Islet of Langerhans (tissue), 1 donor: ENCODE data around the gene POLQ.
"Not testable (repeated sequence)": the region's sequence is repeated elsewhere in the genome, so short reads cannot be mapped to it uniquely, and the experiment has no call there.

Source experiments
- FAIRE-seq: peaks from one replicate; lab custom pipeline; 2011; peaks lifted over from hg19 to GRCh38; lab: Jason Lieb, UNC

Gene POLQ

DNA sequence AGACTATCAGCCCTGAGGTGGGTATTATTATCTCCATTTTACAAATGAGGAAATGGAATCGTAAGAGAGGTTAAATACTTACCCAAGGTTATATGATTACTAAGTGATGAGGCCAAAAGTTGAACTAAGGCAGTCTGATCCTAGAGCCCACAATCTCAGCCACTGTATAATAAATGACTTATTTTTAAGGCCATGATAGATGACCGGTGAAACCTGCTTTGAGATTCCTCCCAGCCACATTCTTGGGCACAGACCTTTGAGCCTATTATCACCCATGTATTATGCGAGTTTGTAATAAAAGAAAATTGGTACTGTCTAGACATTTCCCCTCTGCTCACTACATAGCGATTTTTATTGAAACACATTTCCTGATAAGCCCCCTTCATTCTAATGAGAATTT lies 37.4 kb downstream of the POLQ start:
- FAIRE-seq = no peak

DNA sequence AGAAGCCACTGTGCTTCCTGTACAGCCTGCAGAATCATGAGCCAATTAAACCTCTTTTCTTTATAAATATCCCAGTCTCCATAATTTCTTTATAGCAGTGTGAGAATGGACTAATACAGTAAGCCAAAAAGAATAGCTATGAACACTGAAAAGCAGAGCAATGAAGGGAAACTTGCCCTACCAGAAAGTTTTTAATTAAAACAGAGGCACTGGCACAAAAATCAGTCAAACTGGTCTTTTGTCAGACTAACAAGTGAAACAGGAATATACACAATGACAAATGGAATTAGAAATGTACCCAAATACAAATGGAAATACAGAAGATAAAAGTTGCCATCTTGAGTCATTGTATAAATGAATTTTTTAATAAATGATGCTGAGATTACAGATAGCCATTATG lies 40.5 kb downstream of the POLQ start:
- no peak for FAIRE-seq

DNA sequence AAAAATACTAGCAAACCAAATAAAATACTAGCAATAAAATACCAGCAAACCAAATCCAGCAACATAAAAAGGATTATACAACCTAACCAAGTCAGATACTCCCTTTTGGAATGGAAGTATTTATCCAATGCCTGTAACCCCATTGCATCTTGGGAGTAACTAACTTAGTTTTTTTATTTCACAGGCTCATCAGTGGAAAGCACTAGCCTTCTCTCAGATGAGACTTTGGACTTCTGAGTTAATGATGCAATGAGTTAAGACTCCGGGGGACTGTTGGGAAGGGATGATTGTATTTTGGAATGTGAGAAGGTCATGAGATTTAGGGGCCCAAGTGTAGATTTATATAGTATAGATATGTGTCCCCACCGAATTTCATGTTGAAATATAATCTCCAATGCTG lies 41.2 kb downstream of the POLQ start:
- no peak for FAIRE-seq

DNA sequence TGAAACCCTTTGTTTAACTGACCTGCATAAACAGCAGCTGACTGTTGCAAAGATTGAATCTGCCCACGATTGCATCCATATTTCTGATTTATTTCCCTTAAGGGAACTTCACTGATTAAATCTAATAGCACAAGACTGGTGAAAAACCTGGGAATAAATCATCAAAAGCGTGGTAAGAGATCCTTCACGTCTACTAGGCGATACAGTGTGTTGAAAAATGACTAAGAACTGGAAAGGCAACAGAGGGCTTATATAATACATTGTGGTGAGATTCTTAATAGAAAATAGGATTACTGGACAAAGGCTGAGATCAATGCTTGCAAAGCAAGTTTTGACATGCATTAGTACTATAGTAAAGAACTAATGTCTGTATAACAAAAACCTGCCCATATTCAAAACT lies 49.0 kb downstream of the POLQ start:
- FAIRE-seq = no peak

DNA sequence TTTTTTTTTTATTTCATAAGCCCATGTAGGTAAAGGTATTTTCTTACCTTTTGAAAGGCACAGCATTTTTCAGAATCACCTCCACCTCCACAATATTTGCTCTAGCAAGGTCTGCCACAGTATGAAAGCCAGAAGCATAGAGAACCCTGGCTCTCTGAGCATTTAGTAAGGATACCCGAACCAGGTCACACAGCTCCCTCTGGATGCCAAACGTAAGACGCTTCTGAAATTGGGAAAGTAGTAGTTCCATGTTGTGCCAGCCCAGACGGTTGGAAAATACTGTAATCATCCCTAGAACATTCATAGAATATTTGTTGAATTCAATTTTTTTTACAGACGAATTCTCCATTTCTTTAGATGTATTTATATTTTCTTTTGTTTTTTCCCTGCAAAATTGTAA lies 52.4 kb downstream of the POLQ start:
- no peak for FAIRE-seq

DNA sequence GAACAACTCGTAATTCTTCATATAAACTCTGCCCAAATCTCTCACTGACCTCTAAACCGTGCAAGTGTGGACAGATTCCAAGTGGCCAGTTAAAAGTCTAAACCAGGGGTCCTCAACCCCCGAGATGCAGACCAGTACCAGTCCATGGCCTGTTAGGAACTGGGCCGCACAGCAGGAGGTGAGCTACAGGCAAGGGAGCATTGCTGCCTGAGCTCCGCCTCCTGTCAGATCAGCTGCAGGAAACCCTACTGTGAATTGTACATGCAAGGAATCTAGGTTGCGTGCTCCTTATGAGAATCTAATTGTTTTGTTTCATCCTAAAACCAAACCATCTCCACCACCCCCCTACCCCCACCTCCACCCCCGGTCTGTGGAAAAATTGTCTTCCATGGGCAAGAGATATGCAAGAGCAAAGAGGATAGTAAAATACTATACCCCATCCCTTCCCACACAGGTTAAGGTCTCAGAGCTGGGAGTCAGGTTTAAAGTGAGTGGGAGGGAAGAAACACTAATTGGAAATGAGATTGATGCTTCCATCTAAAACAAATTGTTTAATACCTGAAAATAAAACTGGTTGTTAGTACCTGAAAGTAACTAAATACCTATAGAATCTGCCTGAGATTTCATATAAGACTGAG lies 54.0 kb downstream of the POLQ start:
- no peak for FAIRE-seq

DNA sequence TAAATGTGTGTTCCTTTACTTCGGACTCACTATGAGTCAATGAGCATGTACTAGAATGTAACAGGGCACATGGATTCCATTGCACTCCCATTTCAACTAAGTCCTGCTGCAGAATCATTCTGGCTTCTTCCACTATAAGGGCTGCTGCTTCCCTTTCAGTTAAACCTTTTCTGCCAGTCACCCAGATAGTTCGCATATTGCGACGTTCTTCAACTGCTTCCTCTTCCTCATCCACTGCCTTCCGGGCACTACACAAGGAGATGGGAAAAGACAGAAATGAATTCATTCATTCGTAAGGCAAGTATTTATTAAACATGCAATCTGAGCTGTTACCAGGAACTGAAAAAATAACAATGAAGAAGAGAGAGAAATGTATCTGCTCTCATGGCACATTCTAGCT lies 55.6 kb downstream of the POLQ start:
- FAIRE-seq = no peak

DNA sequence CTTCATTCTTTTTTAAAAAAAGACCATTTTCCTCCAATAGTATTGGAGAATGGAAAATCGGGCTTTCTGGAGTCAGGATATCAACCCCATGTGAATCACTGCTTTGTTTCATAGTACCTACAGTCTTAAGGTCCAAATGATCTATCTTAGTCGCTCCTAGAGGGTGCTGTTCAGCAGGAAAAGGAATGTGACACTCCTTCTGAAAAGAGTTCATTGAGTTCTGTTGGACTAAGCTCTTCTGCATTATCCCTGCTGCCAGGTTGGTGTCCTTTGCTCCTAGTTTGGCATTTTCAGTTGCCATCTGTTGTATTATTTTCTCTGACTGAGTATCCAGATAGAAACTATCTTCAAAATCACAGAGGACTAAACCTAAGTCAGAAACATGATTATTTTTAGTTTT lies 57.2 kb downstream of the POLQ start:
- FAIRE-seq = no peak

DNA sequence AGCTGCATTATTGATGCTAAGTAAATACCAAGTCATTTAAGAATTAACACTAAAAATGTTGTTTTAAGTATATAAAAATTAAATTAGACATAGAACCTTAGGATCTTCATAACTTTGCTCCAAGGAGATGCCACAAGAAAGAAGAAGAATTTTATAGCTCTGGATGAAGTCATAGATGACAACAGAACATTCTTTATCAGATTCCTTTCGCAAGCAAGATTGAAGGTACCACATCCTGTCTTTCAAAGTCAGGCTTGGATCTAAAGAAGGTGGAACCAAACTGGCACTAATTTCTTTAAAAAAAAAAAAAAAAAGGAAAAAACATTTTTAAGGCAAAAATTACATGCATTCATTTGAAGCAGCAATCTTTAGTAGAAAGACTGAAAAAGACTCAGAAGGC lies 62.5 kb downstream of the POLQ start:
- no peak for FAIRE-seq

DNA sequence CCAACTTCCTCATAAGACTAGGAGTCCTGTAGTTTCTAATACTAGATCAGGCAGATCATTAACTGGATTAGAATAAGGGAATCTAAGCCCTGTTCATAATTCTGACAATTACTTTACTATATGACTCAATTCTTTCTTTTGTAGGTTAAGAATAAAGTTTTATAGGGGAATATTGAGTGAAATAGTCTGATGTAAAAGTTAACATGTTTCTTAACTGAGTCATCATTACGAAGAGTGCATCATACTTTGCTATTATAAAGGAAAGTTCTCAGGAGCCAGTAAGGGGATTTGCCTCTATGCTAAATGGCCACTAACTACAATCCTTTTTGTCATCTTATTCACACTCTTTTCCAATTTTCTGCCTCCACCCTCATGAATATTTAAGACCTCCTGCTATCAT lies 63.1 kb downstream of the POLQ start:
- no peak for FAIRE-seq

DNA sequence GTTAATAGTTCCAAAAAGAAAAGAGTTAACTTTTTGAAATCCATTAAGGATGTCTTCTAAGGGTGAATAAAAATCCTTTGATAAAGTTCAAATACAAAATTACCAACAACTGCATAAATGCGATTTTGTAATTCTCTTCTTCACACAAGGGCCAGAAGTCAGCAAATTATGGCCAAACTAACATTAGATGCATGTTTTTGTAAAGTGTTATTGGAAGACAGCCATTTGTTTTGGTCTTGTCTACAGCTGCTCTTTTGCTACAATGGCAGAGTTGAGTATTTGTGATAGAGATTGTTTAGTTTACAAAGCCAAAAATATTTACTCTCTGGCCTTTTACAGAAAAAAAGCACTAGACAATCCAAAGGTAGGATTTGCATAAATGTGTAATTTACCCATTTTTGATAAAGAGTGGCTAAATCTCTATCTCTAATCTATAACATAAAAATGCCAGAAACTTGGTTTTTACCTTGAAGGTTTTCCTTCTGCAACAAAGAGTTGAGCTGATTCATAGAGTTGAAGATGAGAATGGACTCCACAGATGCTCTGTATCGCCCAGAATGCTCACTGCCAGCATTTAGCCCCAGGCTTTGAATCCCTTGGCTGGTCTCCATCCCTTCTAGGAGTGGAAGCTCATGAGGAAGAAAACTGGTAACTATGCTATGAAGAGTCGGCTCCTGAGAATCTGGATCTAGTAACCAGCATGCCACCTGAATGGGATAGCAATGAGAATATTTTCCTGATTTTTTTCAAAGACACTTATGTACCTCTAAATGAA lies 64.5 kb downstream of the POLQ start:
- no peak for FAIRE-seq

DNA sequence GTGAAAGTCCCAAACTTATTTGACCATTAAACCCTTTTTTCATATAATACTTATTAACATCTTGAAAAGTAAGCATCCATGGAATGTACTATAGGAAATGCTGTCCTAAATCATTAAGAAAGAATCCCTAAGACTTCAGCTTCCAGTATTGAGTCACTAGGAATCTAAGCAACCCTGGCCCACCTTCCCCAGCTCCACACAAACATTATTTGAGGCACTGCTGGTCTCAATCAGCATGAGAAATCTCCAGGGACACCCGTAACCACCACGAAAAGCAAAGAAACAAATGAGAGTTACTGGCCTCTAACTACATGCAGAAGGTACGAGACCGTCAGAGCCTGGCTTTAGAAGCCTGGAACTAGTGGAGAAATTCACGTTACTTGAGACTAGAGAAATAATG lies 68.2 kb downstream of the POLQ start:
- FAIRE-seq = no peak

DNA sequence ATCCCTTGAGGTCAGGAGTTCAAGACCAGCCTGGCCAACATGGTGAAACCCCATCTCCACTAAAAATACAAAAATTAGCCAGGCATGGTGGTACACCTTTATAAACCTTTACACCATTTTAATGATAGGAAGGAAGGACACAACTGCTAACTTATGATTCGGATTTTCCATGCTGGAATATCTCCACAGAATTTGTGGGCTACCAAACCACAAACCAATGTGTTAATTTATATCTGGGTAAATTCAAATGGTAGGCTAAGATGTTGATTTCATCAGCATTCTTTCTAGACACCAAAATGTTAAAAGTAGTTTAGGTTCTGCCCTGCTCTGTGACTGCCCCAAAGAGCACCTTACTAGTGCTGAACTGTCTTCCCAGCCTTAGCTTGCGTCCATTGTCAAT lies 72.8 kb downstream of the POLQ start:
- no peak for FAIRE-seq

DNA sequence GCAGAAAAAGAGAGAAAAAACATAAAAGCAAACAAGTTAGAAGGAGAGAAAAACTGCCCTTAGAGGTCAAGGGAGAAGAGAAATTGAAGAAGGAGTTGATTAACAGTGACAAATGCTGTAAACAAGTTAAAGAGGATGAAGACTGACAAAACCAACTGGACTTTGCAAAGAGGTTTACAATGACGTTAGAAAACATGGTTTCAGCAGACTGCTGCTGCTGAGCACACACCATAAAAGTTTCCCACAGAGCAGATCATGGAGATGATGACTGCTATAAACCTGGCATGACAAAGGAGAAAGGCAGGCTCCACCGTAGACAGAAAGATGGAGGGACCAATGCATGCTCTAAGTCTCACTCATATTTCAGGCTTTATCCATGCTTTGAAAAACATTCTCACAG lies 78.7 kb downstream of the POLQ start:
- no peak for FAIRE-seq

DNA sequence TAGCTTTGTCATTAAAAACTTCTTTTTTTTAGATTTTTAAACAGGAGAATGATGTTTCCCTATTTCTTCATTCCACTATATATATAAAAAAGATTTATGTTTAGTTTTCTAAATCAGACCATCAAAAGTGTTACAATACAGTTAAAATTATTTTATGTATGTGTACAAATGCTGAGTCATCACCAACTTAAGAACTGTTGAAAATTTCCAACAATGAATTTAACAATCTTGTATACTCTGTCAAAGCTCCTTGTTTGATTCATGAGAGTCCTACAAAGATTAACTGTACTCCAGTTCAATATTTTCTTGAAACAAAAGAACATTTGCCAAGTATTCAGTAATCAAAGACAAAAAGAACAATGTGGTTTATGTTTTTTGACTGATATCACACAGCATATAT lies 82.0 kb downstream of the POLQ start:
- no peak for FAIRE-seq

DNA sequence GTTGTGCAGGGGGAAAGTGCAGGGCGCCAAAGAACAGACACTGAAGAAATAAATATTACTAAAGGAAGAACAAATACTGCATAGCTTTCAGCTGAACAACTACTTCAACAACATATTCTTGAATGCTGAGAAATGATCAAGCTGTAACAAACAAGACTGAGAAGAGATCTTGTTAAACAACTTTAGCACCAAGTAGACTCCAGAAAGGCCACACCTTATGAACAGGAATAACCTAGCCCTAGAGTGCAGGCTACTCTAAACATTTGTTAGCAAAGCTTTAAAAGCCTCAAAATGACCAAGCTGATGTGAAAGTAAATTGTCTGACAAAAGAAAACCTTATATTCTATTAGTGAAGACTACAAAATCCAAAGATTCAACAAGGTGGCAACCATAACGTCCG lies 83.2 kb downstream of the POLQ start:
- no peak for FAIRE-seq

DNA sequence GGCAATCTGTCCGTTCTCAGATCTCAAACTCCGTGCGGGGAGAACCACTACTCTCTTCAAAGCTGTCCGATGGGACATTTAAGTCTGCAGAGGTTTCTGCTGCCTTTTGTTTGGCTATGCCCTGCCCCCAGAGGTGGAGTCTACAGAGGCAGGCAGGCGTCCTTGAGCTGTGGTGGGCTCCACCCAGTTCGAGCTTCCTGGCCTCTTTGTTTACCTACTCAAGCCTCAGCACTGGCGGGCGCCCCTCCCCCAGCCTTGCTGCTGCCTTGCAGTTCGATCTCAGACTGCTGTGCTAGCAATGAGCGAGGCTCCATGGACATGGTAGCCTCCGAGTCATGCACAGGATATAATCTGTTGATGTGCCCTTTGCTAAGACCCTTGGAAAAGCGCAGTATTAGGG lies 94.0 kb downstream of the POLQ start:
- not testable (repeated sequence) for FAIRE-seq

DNA sequence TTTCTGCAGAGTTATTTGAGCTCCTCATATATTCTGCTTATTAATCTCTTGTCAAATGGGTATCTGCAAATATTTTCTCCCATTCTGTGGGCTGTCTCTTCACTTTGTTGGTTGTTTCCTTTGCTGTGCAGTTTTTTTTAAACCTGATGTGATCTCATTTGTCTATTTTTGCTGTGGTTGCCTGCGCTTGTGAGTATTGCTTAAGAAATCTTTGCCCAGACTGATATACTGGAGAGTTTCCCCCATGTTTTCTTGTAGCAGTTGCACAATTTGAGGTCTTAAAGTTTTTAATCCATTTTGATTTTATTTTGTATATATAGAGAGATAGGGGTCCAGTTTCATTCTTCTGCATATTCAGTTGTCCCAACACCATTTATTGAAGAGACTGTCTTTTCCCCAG lies 102.3 kb downstream of the POLQ start:
- no peak for FAIRE-seq

DNA sequence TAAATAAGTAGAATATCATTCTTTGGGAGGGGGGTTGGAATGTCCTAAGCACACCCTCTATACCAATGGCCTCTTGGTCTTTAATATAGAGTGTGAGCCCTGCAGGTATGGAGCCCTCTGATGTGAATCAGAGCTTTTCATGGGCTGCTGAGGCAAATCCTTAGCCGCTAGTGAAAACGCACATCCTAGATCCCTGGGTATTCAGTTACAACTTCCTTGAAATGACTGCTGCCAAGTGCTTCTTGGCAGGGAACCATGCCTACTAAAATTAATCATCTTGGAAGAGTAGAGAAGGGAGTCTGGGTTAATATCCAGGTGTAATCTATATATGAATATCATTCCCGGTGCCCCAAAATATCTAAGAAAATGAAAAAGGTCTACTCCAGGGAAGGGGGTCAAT lies 109.1 kb downstream of the POLQ start:
- FAIRE-seq = no peak

DNA sequence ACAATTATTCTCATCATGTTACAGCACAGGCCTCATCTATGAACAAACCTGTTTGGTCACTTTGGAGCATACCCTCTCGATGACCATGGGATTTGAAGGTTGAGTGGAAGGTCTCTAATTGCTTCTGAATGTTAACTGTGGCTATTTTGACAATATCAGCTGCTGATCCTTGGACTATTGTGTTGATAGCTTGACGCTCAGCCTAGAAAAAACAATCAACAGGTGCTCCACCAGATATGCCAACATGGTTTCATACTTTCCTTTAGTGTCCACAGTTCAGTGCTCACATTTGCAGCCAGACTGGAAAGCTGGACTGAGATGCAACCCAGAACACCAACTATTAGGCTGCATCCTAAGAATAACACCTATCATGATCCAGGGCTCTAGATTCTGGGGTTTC lies 109.7 kb downstream of the POLQ start:
- FAIRE-seq = no peak

DNA sequence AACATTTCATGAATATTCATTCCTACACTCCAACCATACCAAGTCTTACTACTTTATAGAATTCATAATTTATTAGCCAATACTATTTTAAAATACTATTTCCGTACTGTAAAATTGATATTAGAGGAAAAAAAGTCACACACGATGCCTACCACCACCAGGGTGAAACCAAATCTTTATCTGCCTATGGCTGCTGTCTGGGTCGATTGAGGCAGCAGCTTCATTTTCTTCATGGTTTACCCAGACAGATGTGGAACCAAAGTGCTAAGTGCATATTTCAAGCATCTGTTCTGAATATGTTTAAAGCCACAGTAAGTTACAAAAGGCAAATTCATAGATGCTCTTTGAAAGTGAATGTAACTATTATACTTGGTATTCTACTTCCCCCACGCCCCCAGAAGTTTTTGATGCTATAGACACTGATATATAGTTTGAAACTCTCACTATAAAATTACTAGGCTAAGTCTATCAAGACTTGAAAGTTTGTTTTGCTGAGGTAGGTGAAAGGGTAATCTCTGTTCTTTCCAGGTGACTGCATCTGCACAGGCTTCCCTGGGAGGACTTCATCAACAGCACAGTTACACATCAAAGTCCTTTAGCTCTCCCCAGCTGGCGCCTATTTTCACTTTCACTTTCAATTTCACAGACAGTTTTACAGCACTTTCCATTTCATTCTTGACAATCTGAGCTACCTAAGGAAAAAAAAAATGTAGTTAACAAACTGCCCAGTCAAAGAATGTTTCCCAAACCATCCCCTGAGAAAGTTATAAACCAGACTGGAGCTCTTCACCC lies 113.9 kb downstream of the POLQ start:
- peak; percentile 86 for FAIRE-seq

DNA sequence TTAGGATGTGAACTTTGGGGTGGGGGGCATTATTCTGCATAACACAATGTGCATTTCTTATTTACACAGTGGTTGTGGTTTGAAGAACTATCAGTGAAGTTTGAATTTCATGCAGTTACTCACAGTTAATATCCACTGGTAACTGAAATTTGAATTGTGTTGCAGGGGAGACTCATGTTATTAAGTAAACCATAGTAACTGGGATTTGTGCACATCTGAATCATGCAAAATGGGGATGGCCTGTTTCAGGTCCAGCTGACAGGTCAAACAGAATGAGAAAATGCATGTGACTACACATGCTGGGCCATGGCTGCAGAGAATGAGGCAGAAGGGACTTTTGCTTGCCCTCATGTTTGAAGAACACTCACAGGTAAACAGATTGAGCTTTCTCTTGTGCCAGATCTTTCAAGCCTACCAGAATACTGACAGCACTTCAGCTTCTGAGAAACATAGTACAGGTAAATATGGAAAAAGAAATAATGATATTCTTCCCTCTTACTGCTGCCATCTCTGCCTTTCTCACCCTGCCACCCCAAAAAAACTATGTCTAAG lies 115.0 kb downstream of the POLQ start:
- no peak for FAIRE-seq

DNA sequence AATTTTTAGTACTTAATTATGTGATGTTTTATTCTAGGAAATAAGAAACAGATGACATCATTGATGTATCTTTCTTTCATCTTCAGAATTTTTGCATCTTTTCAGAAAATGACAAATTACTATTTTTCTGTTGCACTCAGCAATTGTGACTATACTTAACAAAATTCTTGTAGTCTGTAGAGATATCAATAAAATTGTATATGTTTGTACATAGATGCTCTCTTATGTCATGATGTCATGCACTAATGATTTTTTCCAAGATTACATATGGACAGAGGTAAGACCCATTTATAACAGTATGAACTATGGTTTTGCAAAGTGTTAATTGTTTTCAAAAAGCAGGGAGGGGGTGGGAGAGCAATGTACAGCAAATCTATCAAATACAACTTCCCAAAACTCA lies 121.2 kb downstream of the POLQ start:
- FAIRE-seq = no peak
